IMR-90 (cell line): Measurements from ENCODE around the gene ACADL. TPM values are rescaled to one million over a fixed set of nuclear protein-coding genes. Genes with fewer than 3 reads are reported as not detected.

Experiments used
- ATAC-seq: fragments of 200-7000 bp; cut with Tn5 transposase; 2 replicates; pipeline ENCODE4 v1.9.1; 2020; ENCODE audit warnings: low read depth, mild to moderate bottlenecking, moderate library complexity
- BruUV-seq: library from RNA; stranded (reverse); fragments of 400-500 nt; replicated peaks from 2 replicates; lab custom pipeline; 2021; lab: Mats Ljungman, UMichigan
- CTCF ChIA-PET: fragments of 300-600 bp; formaldehyde crosslinking; extraction: SDS; loops from one replicate; lab custom pipeline; 2021; ENCODE audit warnings: antibody characterized with exemption; lab: Yijun Ruan, JAX
- POLR2A ChIA-PET: fragments of 300-600 bp; sonication (Branson Sonifier 250); formaldehyde crosslinking; loops from one replicate; lab custom pipeline; 2022; ENCODE audit warnings: antibody characterized with exemption; ENCODE audit not compliant: unreplicated experiment; lab: Charles Lee
- DNase-seq: peaks from one replicate; pipeline ENCODE4 v3.0.0; 2013
- H2AFZ ChIP-seq: replicated peaks from 2 replicates; pipeline ENCODE3; 2013; ENCODE audit warnings: low read length, mild to moderate bottlenecking; ENCODE audit not compliant: poor library complexity
- H2AK5ac ChIP-seq: 2 replicates; pipeline ENCODE4 v1.6.1; 2013; ENCODE audit warnings: low read depth, low read length, inconsistent platforms
- H2AK9ac ChIP-seq: replicated peaks from 2 replicates; pipeline ENCODE3; 2013; ENCODE audit warnings: mild to moderate bottlenecking, low read depth, low read length, moderate library complexity; ENCODE audit not compliant: poor library complexity
- H2BK120ac ChIP-seq: 2 replicates; pipeline ENCODE4 v1.6.1; 2013; ENCODE audit warnings: low read depth, low read length, inconsistent platforms
- H2BK15ac ChIP-seq: 3 replicates; pipeline ENCODE4 v1.6.1; 2013; ENCODE audit warnings: low read depth, low read length, inconsistent platforms
- H2BK20ac ChIP-seq: 2 replicates; pipeline ENCODE4 v1.6.1; 2013; ENCODE audit warnings: low read depth, mild to moderate bottlenecking, inconsistent platforms, low read length, moderate library complexity
- H2BK5ac ChIP-seq: 2 replicates; pipeline ENCODE4 v1.6.1; 2013; ENCODE audit warnings: mild to moderate bottlenecking, low read depth, low read length, inconsistent platforms; ENCODE audit not compliant: poor library complexity, severe bottlenecking
- H3K14ac ChIP-seq: replicated peaks from 2 replicates; pipeline ENCODE4 v1.6.1; 2013; ENCODE audit warnings: low read depth, low read length, inconsistent platforms
- H3K18ac ChIP-seq: 2 replicates; pipeline ENCODE4 v1.6.1; 2013; ENCODE audit warnings: low read depth, low read length, control low read depth
- H3K23ac ChIP-seq: 2 replicates; pipeline ENCODE4 v1.6.1; 2013; ENCODE audit warnings: low read depth, low read length, inconsistent platforms
- H3K27ac ChIP-seq: 2 replicates; pipeline ENCODE4 v1.5.1; 2013; ENCODE audit warnings: mild to moderate bottlenecking, control low read depth, low read length; ENCODE audit not compliant: insufficient read depth
- H3K27me3 ChIP-seq: 2 replicates; pipeline ENCODE4 v1.6.1; 2013; ENCODE audit warnings: low read length; ENCODE audit not compliant: control insufficient read depth, insufficient read depth
- H3K36me3 ChIP-seq: 2 replicates; pipeline ENCODE4 v1.6.1; 2013; ENCODE audit warnings: low read length, mixed read lengths; ENCODE audit not compliant: control insufficient read depth, insufficient read depth
- H3K4ac ChIP-seq: 2 replicates; pipeline ENCODE4 v1.6.1; 2013; ENCODE audit warnings: low read depth, low read length, inconsistent platforms
- H3K4me1 ChIP-seq: 2 replicates; pipeline ENCODE4 v1.6.1; 2013; ENCODE audit warnings: low read length, mixed read lengths; ENCODE audit not compliant: control insufficient read depth, insufficient read depth
- H3K4me2 ChIP-seq: 2 replicates; pipeline ENCODE4 v1.6.1; 2013; ENCODE audit warnings: low read depth, mild to moderate bottlenecking, control low read depth, low read length, moderate library complexity
- H3K4me3 ChIP-seq: 2 replicates; pipeline ENCODE4 v1.5.1; 2013; ENCODE audit warnings: low read depth, mild to moderate bottlenecking, control low read depth, low read length, moderate library complexity; ENCODE audit not compliant: insufficient read depth
- H3K56ac ChIP-seq: 2 replicates; pipeline ENCODE4 v1.6.1; 2013; ENCODE audit warnings: low read length, inconsistent platforms; ENCODE audit not compliant: insufficient read depth; ENCODE audit errors: extremely low read depth
- H3K79me1 ChIP-seq, 2 experiments: 2 replicates each; pipeline ENCODE4 v1.6.1; 2013; ENCODE audit warnings: low read length in 2 of 2, inconsistent platforms in 1 of 2, low read depth in 1 of 2
- H3K9ac ChIP-seq: 2 replicates; pipeline ENCODE4 v1.6.1; 2013; ENCODE audit warnings: low read depth, low read length, control low read depth
- H3K9me1 ChIP-seq: 2 replicates; pipeline ENCODE4 v1.6.1; 2013; ENCODE audit warnings: low read length, inconsistent platforms; ENCODE audit not compliant: insufficient read depth
- H3K9me3 ChIP-seq: 2 replicates; pipeline ENCODE4 v1.6.1; 2013; ENCODE audit warnings: low read length; ENCODE audit not compliant: control insufficient read depth, insufficient read depth
- H4K20me1 ChIP-seq: 2 replicates; pipeline ENCODE4 v1.6.1; 2013; ENCODE audit warnings: low read length, inconsistent platforms; ENCODE audit not compliant: insufficient read depth
- H4K5ac ChIP-seq: 2 replicates; pipeline ENCODE4 v1.6.1; 2013; ENCODE audit warnings: mild to moderate bottlenecking, low read depth, low read length, control low read depth
- H4K8ac ChIP-seq, 2 experiments: 2 replicates each; pipeline ENCODE4 v1.6.1; 2013; ENCODE audit warnings: low read depth in 2 of 2, low read length in 2 of 2, control low read depth in 1 of 2, inconsistent platforms in 1 of 2
- H4K91ac ChIP-seq: 2 replicates; pipeline ENCODE4 v1.6.1; 2013; ENCODE audit warnings: low read depth, low read length, inconsistent platforms; ENCODE audit not compliant: insufficient read depth
- RAD21 ChIP-seq: IDR thresholded peaks from 2 replicates; pipeline ENCODE4 v1.6.1; 2012; ENCODE audit warnings: low read length, improper control_type of control experiment
- RFX5 ChIP-seq: IDR thresholded peaks from 2 replicates; pipeline ENCODE4 v1.8.0; 2012; ENCODE audit warnings: low read depth, mild to moderate bottlenecking, low read length, moderate library complexity
- WGBS, 2 experiments: methylation state at CpG; one replicate each; pipeline versions ENCODE4 v1.1.5 to v1.1.7; 2013; ENCODE audit warnings: missing lambda C conversion rate in 2 of 2; ENCODE audit not compliant: insufficient read length in 1 of 2; ENCODE audit errors: extremely low coverage in 2 of 2; 5-methylcytosine and 5-hydroxymethylcytosine counted together
- dilution Hi-C: fragments of 300-500 bp; cut with HindIII; formaldehyde crosslinking; loops from one replicate; pipeline ENCODE4 v1.14.3; 2018; ENCODE audit warnings: low sequenced_read_pairs; ENCODE audit not compliant: unreplicated experiment
- in situ Hi-C: fragments of 300-500 bp; cut with MboI; formaldehyde crosslinking; loops from 3 replicates; pipeline ENCODE4 v1.14.3; 2019; ENCODE audit warnings: low sequenced_read_pairs, inconsistent platforms, mixed read lengths
- intact Hi-C: fragments of 100-400 bp; cut with micrococcal nuclease; formaldehyde crosslinking; loops from 2 replicates; pipeline ENCODE4 v1.10.0; 2022
- polyA plus RNA-seq, 3 experiments: library from polyadenylated mRNA; depleted of rRNA; stranded (reverse); fragments of >200 nt; gene quantifications; 2 replicates each; pipeline ENCODE4 v1.2.3, GENCODE V29; 2012; ENCODE audit warnings: low replicate concordance in 1 of 3
- total RNA-seq: library from RNA; depleted of rRNA; stranded (reverse); fragments of >200 nt; gene quantifications from 2 replicates; pipeline ENCODE4 v1.2.3, GENCODE V29; 2012

The ACADL gene
- total and polyA plus RNA-seq, 2 of the 4 experiments (the other 2 are of a cell fraction): not detected

GRCh38 chr2:210199854-210200253, 25.4 kb downstream of the ACADL start:
- no peak overlapping the region for H4K8ac ChIP-seq
- in situ Hi-C loops: loop anchor here (5.0 to 25.0 kb wide), 2 partner anchors 223 to 863 kb away; no protein-coding TSS in a partner anchor

More at GRCh38 chr2:210199854-210200253, 25.4 kb downstream of the ACADL start:
- no peak overlapping the region for H3K4me2 ChIP-seq
- peaks cover 3% of the 10 kb centered on the region for H3K27me3 ChIP-seq
- no TSS peak for BruUV-seq
- no peak overlapping the region for H3K27ac ChIP-seq
- ChIA-PET CTCF (interaction anchor here (0.6 to 1.8 kb wide), 2 partner anchors 223 to 254 kb away, joined by 3 to 12 read pairs; no protein-coding TSS in a partner anchor), POLR2A (no interaction called here)
- H2BK20ac ChIP-seq: no peak overlapping the region
- H2AK5ac ChIP-seq: no peak overlapping the region
- no peak for DNase-seq
- no peaks in the 10 kb centered on the region for H3K79me1 ChIP-seq
- no peak overlapping the region for H2AK9ac ChIP-seq
- no peaks in the 10 kb centered on the region for H3K4me1 ChIP-seq
- WGBS, 2 experiments: 20% methylated on average over 1 of the region's 3 CpGs; no CpG with 5 or more reads in 1 of the 2 experiments
- no peak overlapping the region for H3K56ac ChIP-seq
- no peak overlapping the region for H3K18ac ChIP-seq
- no peak overlapping the region for H3K9ac ChIP-seq
- dilution Hi-C loops: no loop called here
- H2AFZ ChIP-seq: no peak overlapping the region
- H4K20me1 ChIP-seq: no peaks in the 10 kb centered on the region
- H2BK120ac ChIP-seq: no peak overlapping the region
- no peaks in the 10 kb centered on the region for H3K36me3 ChIP-seq
- no peak overlapping the region for H4K5ac ChIP-seq
- no peak overlapping the region for H4K91ac ChIP-seq
- H3K14ac ChIP-seq: no peak overlapping the region
- no peak overlapping the region for H2BK5ac ChIP-seq
- H3K9me1 ChIP-seq: no peaks in the 10 kb centered on the region
- TF ChIP-seq RAD21 (no peak), RFX5 (no peak)
- H3K23ac ChIP-seq: no peak overlapping the region
- no peak for ATAC-seq
- H3K4me3 ChIP-seq: no peak overlapping the region
- no peaks in the 10 kb centered on the region for H3K9me3 ChIP-seq
- intact Hi-C loops: loop anchor here (1.0 to 5.0 kb wide), 4 partner anchors 223 to 1803 kb away; partner anchors contain the start of gene MAP2
- H2BK15ac ChIP-seq: no peak overlapping the region
- H3K4ac ChIP-seq: no peak overlapping the region
